GM20431 (cell line): ENCODE data around the gene SRGAP3.
"Not testable (repeated sequence)": the region's sequence is repeated elsewhere in the genome, so short reads cannot be mapped to it uniquely, and the experiment has no call there.

ENCODE experiments used
- in situ Hi-C: fragments of 300-500 bp; cut with MseI, MboI; formaldehyde crosslinking; loops from one replicate; pipeline ENCODE4 v1.15.0; 2020; ENCODE audit warnings: low sequenced_read_pairs; ENCODE audit not compliant: unreplicated experiment

The SRGAP3 gene

GRCh38 chr3:9102240-9102981 lies 147.0 kb downstream of the SRGAP3 start:
- in situ Hi-C loops = no loop called here

- in situ Hi-C loops = no loop called here
Measured at GRCh38 chr3:9101286-9101685, 148.2 kb downstream of the SRGAP3 start.

GRCh38 chr3:9100513-9100894 lies 148.9 kb downstream of the SRGAP3 start:
- in situ Hi-C loops = no loop called here

- in situ Hi-C loops = no loop called here
Measured at GRCh38 chr3:9099702-9100512, 149.5 kb downstream of the SRGAP3 start.

GRCh38 chr3:9098716-9099675 lies 150.4 kb downstream of the SRGAP3 start:
- in situ Hi-C loops = no loop called here

GRCh38 chr3:9097495-9097894 lies 152.0 kb downstream of the SRGAP3 start:
- in situ Hi-C loops = no loop called here

GRCh38 chr3:9091486-9092235 lies 157.8 kb downstream of the SRGAP3 start:
- in situ Hi-C loops = no loop called here

GRCh38 chr3:9088441-9089353 lies 160.7 kb downstream of the SRGAP3 start:
- in situ Hi-C loops = no loop called here

- in situ Hi-C loops = no loop called here
Measured at GRCh38 chr3:9087831-9088413, 161.5 kb downstream of the SRGAP3 start.

- in situ Hi-C loops = not testable (repeated sequence)
Measured at GRCh38 chr3:9085428-9085827, 164.0 kb downstream of the SRGAP3 start.

- in situ Hi-C loops = no loop called here
Measured at GRCh38 chr3:9081184-9081818, 168.1 kb downstream of the SRGAP3 start.

GRCh38 chr3:9080163-9080562 lies 169.3 kb downstream of the SRGAP3 start:
- in situ Hi-C loops = no loop called here

- in situ Hi-C loops = no loop called here
Measured at GRCh38 chr3:9079676-9080075, 169.8 kb downstream of the SRGAP3 start.

- in situ Hi-C loops = no loop called here
Measured at GRCh38 chr3:9078561-9079240, 170.7 kb downstream of the SRGAP3 start.

GRCh38 chr3:9077029-9077428 lies 172.4 kb downstream of the SRGAP3 start:
- in situ Hi-C loops = no loop called here

- in situ Hi-C loops = no loop called here
Measured at GRCh38 chr3:9075762-9076161, 173.7 kb downstream of the SRGAP3 start.

- in situ Hi-C loops = no loop called here
Measured at GRCh38 chr3:9074079-9074478, 175.4 kb downstream of the SRGAP3 start.
